GM21390 (cell line): Measurements from ENCODE around the gene SLC9A3.

ENCODE experiments used
- ATAC-seq: cut with Tn5 transposase; IDR thresholded peaks from one replicate; pipeline ENCODE4 v1.9.1; 2021; ENCODE audit not compliant: unreplicated experiment

The SLC9A3 gene

GRCh38 chr5:432201-432927 is 91.9 kb downstream of the SLC9A3 start:
- no peak for ATAC-seq

GRCh38 chr5:431711-432050 is 92.6 kb downstream of the SLC9A3 start:
- no peak for ATAC-seq

- ATAC-seq: peak; percentile 92
These were observed 93.1 kb downstream of the SLC9A3 start for GRCh38 chr5:431001-431710.

GRCh38 chr5:430214-430925 is 93.9 kb downstream of the SLC9A3 start:
- no peak for ATAC-seq

GRCh38 chr5:429453-430188 is 94.6 kb downstream of the SLC9A3 start:
- no peak for ATAC-seq

- ATAC-seq: no peak
These were observed 95.3 kb downstream of the SLC9A3 start for GRCh38 chr5:428754-429452.

- no peak for ATAC-seq
These were observed 96.0 kb downstream of the SLC9A3 start for GRCh38 chr5:428219-428618.

GRCh38 chr5:427415-428087 is 96.7 kb downstream of the SLC9A3 start:
- ATAC-seq: no peak

GRCh38 chr5:426392-426976 is 97.8 kb downstream of the SLC9A3 start:
- ATAC-seq: no peak

- no peak for ATAC-seq
These were observed 98.5 kb downstream of the SLC9A3 start for GRCh38 chr5:425714-426113.

- peak; percentile 94 for ATAC-seq
These were observed 99.7 kb downstream of the SLC9A3 start for GRCh38 chr5:424301-425110.

- no peak for ATAC-seq
These were observed 100.5 kb downstream of the SLC9A3 start for GRCh38 chr5:423626-424261.

- no peak for ATAC-seq
These were observed 101.0 kb downstream of the SLC9A3 start for GRCh38 chr5:423233-423565.

GRCh38 chr5:422323-423232 is 101.7 kb downstream of the SLC9A3 start:
- no peak for ATAC-seq

GRCh38 chr5:421901-422300 is 102.3 kb downstream of the SLC9A3 start:
- ATAC-seq: no peak

- no peak for ATAC-seq
These were observed 102.9 kb downstream of the SLC9A3 start for GRCh38 chr5:421287-421880.

GRCh38 chr5:420632-421286 is 103.5 kb downstream of the SLC9A3 start:
- no peak for ATAC-seq
